Fibroblast of skin of left biceps (primary cell): ENCODE results near the gene RTN4IP1.
"Not testable (repeated sequence)": the region's sequence is repeated elsewhere in the genome, so short reads cannot be mapped to it uniquely, and the experiment has no call there.

Experiments used
- DNase-seq, 2 experiments: peaks; one replicate each; pipeline ENCODE4 v3.0.0-alpha.2; 2013; ENCODE audit warnings: low read depth in 2 of 2

Gene RTN4IP1

DNA sequence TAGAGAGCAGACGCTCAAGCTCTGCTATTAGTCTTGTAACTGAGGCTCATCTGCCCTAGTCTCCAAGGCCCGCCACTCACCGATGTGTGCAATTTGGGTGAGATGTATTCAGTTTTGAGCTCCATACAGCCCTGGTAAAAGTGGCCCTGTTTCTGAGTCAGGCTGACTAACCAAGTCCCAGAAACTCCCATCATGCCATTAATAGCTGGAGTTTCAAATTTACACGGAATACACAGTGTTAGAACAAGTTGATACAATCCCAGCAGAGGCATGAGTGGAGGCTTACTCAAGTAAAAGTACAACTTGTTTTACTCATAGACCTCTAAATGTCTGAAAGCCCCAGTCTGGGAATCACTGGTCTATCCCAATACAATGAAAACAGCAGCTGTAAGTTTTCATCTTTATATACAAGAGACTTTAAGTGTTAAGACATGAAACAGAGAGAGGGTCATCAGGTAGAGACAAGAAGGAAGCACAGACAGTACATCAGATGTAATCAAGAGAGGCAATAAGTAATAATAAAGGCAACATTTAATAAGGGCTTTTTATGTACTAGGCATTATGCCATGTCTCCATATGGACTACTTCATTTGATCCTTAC lies 42.4 kb downstream of the RTN4IP1 start:
- DNase-seq, result no peak

DNA sequence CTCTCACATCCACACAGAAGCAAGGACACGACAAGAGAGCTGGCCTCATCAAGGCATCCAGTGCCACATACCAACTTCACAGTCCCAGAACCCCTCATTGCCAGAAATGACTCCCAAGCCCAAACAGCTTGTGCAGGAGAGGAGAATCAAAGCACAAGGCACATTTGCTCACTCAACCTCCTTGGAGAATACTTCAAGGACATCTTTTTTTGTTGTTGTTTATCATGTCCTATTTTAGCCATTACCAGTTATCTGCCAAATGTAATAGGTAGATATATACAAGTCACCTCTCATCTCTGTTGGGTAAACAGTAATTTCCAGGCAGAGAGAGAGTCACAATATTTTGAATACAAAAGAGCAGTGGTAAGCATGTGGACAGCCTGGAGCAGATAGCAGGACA lies 47.8 kb downstream of the RTN4IP1 start:
- DNase-seq, result no peak

DNA sequence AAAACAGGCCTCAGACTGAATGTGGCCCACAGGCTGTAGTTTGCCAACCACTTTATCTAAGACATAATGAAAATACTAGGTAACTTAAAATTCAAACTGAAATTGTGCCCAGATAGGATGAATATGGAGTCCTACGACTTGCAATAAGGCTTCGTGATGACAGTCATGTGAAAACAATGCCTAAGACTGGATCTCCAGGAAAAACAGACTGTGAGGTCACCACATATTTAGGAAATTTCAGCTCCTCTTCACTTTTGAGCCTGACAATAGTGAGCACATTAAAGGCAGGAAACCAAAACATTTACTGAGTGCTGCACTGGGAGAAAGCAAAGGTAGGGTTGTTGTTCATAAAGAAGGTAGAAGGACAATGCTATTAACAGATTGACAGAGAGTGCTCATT lies 50.0 kb downstream of the RTN4IP1 start:
- DNase-seq, result no peak

DNA sequence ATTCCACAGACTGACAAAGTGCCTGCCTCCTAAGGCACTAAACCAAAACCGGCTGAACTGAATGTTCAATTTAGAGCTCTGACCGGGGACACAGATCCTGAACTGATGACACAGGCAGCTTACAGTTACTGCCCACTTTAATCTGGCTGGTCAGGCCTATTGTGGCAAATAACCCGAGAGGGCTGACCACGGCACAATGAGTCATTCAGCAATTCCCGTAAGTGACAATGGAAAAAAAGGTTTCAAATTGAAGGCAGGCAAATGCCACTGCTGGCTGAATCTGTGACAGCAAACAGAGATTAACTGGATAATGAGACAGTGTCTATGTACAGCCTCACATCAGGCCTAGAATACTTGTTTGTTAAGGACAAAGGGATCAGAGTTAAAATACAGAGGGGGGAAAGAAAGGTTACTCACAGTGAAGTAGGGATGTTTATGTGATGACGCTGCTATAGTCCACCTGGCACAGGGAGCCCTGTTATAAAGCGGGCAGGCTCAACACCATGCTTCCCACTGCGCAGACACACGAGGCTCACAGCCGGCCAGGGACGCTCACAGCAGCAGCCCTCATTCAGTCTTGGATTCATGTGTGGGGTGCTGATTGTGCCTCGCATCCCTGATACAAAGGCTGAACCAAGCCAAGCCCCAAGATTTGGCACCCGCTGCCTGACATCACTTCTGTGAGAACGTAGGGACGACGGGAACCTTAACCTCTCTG lies 54.4 kb downstream of the RTN4IP1 start:
- DNase-seq, result no peak

GRCh38 chr6:106572875-106573585 lies 56.3 kb downstream of the RTN4IP1 start:
- no peak for DNase-seq

- DNase-seq, result no peak
These were observed 56.9 kb downstream of the RTN4IP1 start for GRCh38 chr6:106572436-106572835.

GRCh38 chr6:106569428-106569827 lies 59.9 kb downstream of the RTN4IP1 start:
- DNase-seq, result no peak

- no peak for DNase-seq
These were observed 60.8 kb downstream of the RTN4IP1 start for GRCh38 chr6:106568530-106568929.

GRCh38 chr6:106564476-106564875 lies 64.8 kb downstream of the RTN4IP1 start:
- no peak for DNase-seq

DNA sequence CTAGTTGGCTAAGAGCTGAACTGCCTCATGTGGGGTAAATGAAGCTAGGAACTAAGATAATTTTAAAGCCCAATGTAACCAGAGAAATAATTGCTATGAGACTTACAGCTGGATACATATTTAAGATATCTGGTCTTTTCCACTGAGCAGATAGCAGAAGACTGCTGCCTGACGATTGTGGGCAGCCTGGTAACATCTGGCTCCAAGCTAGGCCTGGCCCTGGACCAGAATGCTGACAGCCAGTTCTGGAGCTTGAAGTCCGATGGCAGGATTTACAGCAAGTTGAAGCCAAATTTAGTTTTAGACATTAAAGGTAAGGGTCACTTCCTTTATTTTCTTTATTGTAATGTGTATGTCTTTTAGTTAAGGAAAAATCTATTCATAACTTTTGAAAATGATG lies 65.7 kb downstream of the RTN4IP1 start:
- DNase-seq, result no peak

DNA sequence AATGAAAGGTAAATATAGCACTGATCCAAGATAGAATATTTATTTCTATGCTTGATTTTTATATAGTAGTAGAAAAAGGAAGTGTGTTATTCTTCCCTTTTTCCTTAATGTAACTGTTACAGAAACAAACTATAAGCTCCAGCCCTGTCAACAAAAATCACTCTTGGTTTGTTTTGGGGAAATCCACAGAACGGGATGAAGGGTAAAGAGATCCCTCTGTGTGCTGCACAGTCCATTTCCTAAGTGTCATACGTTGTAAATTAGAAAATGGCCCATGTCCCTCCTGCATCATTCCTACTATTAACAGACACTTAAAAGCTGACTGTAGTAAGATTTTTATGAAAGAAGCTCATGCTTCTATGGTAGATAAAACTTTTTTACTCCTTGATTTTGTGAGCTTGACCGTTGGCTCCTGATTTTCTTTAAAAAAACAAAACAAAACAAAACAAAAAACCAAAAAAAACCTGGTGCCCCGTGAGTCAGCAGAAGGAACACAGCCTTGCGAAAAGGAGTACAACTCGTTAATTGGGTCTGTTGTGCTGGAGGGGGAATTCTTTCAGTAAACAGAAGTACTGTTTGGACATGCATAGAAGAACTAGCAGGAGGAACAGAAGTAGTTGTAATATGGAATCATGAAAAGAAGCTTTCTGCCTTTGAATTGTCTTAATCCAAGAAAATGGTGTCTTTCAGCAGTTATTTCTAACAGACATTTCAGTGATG lies 67.5 kb downstream of the RTN4IP1 start:
- DNase-seq, result no peak

DNA sequence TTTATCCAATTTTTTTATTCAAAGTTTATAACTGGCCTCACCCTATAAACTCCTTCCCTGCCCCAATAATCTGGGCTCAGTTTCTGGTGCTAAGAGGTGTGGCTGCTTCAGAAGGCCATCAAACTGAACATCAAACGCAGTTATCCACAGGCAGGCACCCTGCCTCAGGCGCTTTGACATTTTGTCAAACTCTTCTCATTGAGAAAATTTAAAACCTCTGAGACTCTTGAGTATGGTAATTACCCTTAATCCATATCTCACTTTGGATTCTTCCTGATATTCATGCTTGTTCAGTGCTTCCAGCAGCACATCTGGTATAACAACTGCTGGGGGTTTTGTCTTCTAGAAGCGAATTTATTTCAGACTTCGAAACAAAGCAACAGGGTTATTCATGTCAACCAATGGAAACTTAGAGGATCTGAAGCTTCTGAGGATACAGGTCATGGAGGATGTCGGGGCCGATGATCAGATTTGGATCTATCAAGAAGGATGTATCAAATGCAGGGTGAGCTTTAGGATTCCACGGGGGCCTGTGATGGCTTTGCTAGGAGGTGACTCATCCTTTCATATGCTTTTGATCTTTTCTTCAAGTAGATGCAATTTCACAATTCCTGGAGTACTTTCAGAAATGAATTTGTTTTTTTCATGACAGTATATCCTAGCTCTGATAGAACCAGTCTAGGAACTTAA lies 68.2 kb downstream of the RTN4IP1 start:
- peak in 1 of 2 experiments; percentile 46 for DNase-seq

DNA sequence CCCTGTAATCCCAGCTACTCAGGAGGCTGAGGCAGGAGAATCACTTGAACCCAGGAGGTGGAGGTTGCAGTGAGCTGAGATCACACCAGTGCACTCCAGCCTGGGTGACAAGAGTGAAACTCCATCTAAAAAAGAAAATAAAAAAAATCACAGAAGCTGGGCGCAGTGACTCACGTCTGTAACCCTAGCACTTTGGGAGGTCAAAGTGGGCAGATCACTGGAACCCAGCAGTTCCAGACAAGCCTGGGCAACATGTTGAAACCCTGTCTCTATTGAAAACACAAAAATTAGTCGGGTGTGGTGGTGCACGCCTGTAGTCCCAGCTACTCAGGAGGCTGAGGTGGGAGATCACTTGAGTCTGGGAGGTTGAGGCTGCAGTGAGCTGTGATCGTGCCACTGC lies 69.6 kb downstream of the RTN4IP1 start:
- DNase-seq, result not testable (repeated sequence)

GRCh38 chr6:106558364-106558763 lies 70.9 kb downstream of the RTN4IP1 start:
- DNase-seq, result no peak

DNA sequence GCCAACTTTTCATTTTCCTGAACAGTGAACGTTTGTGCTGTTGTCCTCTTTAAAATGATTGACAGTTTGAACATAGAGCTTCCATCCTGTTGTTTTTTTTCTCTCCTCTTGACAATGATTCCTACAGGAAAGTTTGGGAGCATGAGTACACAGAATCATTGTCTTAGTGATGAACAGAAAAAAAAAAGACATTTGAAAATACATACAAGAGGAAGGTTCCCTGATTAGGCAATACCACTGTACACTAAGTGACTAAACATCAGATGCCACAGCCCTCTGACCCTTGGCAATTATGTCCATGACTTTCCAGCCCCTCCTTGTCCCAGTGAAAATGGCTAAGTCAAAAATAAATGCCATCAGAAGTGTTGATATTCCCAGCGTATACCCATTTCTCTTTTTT lies 71.5 kb downstream of the RTN4IP1 start:
- DNase-seq, result no peak

- no peak for DNase-seq
These were observed 72.8 kb downstream of the RTN4IP1 start for GRCh38 chr6:106556368-106556960.

- DNase-seq, result no peak
These were observed 73.5 kb downstream of the RTN4IP1 start for GRCh38 chr6:106555767-106556166.

DNA sequence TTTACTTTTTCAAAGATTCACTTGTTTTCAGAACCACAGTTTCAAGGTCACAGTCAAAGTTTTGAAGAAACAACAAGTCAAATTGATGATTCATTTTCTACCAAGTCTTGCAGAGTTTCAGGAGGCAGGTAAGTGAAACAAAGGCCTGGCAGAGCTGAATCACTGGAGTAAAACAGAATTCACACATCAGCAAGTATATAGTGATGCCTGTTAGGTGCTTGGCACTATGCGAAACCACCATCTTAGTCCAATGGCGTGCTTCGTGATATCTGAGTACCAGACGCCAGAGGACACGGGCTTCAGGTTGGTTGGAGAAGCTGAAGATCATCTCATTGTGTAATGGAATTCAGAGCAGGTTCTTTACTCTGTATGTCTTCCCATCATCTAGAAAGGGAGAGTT lies 75.9 kb downstream of the RTN4IP1 start:
- DNase-seq, result no peak

DNA sequence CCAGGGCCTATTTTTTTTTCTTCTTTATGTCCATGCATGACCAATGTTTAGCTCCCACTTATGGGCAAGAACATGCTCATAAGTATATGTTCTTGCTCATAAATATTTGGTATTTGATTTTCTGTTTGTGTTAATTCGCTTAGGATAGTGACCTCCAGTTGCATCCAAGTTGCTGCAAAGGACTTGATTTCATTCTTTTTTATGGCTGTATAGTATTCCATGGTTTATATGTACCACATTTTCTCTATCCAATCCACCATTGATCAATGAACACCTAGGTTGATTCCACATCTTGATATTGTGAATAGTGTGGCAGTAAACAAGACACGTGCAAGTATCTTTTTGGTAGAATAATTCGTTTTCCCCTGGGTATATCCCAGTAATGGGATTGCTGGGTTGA lies 78.1 kb downstream of the RTN4IP1 start:
- no peak for DNase-seq

GRCh38 chr6:106549521-106549920 lies 79.8 kb downstream of the RTN4IP1 start:
- no peak for DNase-seq

- DNase-seq, result not testable (repeated sequence)
These were observed 80.3 kb downstream of the RTN4IP1 start for GRCh38 chr6:106548926-106549455.
